Hepatocyte (in vitro differentiated cells): Measurements from ENCODE around the gene TTC34. TPM values are rescaled to one million over a fixed set of nuclear protein-coding genes. Genes with fewer than 3 reads are reported as not detected.

Experiments used
- DNase-seq: peaks from one replicate; pipeline ENCODE4 v3.0.0-alpha.2; 2016; ENCODE audit warnings: low spot score
- H2AFZ ChIP-seq: fragments of 200-600 bp; sonication (generic); 2 replicates; pipeline ENCODE4 v1.6.0; 2016; ENCODE audit warnings: antibody characterized with exemption, mild to moderate bottlenecking
- H3K27ac ChIP-seq: fragments of 200-600 bp; sonication (generic); 2 replicates; pipeline ENCODE4 v1.5.1; 2016; ENCODE audit warnings: mild to moderate bottlenecking
- H3K27me3 ChIP-seq: fragments of 200-600 bp; sonication (generic); 2 replicates; pipeline ENCODE4 v1.6.1; 2016
- H3K36me3 ChIP-seq: fragments of 200-600 bp; sonication (generic); replicated peaks from 2 replicates; pipeline ENCODE4 v1.5.1; 2016; ENCODE audit warnings: low read depth; ENCODE audit not compliant: insufficient read depth
- H3K4me1 ChIP-seq: fragments of 200-600 bp; sonication (generic); 2 replicates; pipeline ENCODE4 v1.5.1; 2016; ENCODE audit warnings: mild to moderate bottlenecking, moderate library complexity; ENCODE audit not compliant: insufficient read depth
- H3K4me2 ChIP-seq: fragments of 200-600 bp; sonication (generic); 2 replicates; pipeline ENCODE4 v1.6.0; 2016
- H3K4me3 ChIP-seq: fragments of 200-600 bp; sonication (generic); 2 replicates; pipeline ENCODE4 v1.5.1; 2016; ENCODE audit warnings: mild to moderate bottlenecking
- H3K79me2 ChIP-seq: fragments of 200-600 bp; sonication (generic); 2 replicates; pipeline ENCODE4 v1.6.0; 2017; ENCODE audit warnings: mild to moderate bottlenecking
- H3K9me2 ChIP-seq: fragments of 200-600 bp; sonication (generic); replicated peaks from 2 replicates; pipeline ENCODE4 v1.6.0; 2017; ENCODE audit warnings: mild to moderate bottlenecking; ENCODE audit not compliant: insufficient read depth
- H3K9me3 ChIP-seq: fragments of 200-600 bp; sonication (generic); 2 replicates; pipeline ENCODE4 v1.5.1; 2016; ENCODE audit warnings: low read depth, mild to moderate bottlenecking
- H4K20me1 ChIP-seq: fragments of 200-600 bp; sonication (generic); 2 replicates; pipeline ENCODE4 v1.6.0; 2016; ENCODE audit warnings: mild to moderate bottlenecking; ENCODE audit not compliant: insufficient read depth, poor library complexity, severe bottlenecking
- EZH2 ChIP-seq: fragments of 200-600 bp; sonication (generic); IDR thresholded peaks from 2 replicates; pipeline ENCODE4 v1.6.1; 2016; ENCODE audit warnings: antibody characterized with exemption, mild to moderate bottlenecking, borderline replicate concordance
- EZH2phosphoT487 ChIP-seq: fragments of 200-600 bp; sonication (generic); IDR thresholded peaks from one replicate; pipeline ENCODE4 v1.6.1; 2018; ENCODE audit warnings: antibody characterized with exemption, mild to moderate bottlenecking, low read depth, moderate library complexity; ENCODE audit not compliant: unreplicated experiment, severe bottlenecking
- WGBS: methylation state at CpG from one replicate; pipeline ENCODE4 v1.1.6; 2016; ENCODE audit warnings: low lambda C conversion rate; ENCODE audit errors: missing lambda C conversion rate; 5-methylcytosine and 5-hydroxymethylcytosine counted together
- polyA plus RNA-seq: library from polyadenylated mRNA; unstranded; fragments of >200 nt; fragmentation: Nextera tagmentation; extraction: Ambion mirVana; gene quantifications from 2 replicates; pipeline ENCODE4 v1.2.1, GENCODE V29; 2016
- total RNA-seq: library from RNA; depleted of rRNA; stranded (reverse); fragments of >200 nt; gene quantifications from 2 replicates; pipeline ENCODE4 v1.2.3, GENCODE V29; 2014
- TF ChIP-seq, protein P1 (sequence below): fragments of 200-600 bp; sonication (generic); IDR thresholded peaks from 2 replicates; pipeline ENCODE4 v1.5.1; 2016; ENCODE audit warnings: antibody characterized with exemption, mild to moderate bottlenecking; ENCODE audit not compliant: poor library complexity

The TTC34 gene
- total and polyA plus RNA-seq, 2 experiments from 2014 or later, result 0.13 to 0.33 TPM

DNA sequence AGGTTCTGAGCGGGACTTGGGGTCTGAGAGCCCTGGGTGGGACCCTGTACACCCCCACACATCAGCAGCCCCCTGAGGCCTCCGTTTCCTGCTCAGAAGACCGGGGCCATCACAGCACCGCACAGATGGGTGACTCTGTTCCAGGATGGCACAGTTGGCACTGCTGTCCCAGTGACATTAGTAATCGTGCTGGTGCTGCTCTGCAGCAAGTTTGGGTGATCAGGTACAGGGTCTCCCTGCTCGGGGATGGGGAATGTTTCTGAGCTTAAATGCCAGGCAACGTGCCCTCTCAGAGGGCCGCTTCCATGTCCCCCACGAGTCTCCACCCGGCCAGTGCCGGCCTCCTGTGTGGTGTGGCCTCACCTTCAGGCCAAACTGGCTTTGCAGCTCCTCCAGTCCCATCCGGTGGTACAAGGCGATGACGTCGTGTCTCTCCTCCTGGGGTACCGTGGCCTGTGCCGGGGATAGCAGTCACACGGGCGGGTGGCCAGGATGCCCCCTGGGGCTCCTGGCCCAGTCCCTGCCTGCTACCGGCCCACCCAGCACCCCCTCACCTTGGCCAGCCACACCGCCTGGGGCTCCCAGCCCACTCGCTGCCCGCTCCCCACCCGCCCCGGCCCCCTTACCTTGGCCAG, 197.9 kb downstream of the TTC34 start:
- Histone ChIP-seq H3K4me2 (no peak overlapping the region), H3K27me3 (no peaks in the 10 kb centered on the region), H2AFZ (no peak overlapping the region), H3K4me3 (no peak overlapping the region), H3K9me2 (no peaks in the 10 kb centered on the region), H3K79me2 (no peaks in the 10 kb centered on the region), H3K27ac (no peak overlapping the region), H4K20me1 (no peaks in the 10 kb centered on the region), H3K36me3 (no peaks in the 10 kb centered on the region), H3K9me3 (no peaks in the 10 kb centered on the region), H3K4me1 (no peaks in the 10 kb centered on the region)
- 90% methylated on average over 12 of the region's 25 CpGs for WGBS
- TF ChIP-seq, protein P1, sequence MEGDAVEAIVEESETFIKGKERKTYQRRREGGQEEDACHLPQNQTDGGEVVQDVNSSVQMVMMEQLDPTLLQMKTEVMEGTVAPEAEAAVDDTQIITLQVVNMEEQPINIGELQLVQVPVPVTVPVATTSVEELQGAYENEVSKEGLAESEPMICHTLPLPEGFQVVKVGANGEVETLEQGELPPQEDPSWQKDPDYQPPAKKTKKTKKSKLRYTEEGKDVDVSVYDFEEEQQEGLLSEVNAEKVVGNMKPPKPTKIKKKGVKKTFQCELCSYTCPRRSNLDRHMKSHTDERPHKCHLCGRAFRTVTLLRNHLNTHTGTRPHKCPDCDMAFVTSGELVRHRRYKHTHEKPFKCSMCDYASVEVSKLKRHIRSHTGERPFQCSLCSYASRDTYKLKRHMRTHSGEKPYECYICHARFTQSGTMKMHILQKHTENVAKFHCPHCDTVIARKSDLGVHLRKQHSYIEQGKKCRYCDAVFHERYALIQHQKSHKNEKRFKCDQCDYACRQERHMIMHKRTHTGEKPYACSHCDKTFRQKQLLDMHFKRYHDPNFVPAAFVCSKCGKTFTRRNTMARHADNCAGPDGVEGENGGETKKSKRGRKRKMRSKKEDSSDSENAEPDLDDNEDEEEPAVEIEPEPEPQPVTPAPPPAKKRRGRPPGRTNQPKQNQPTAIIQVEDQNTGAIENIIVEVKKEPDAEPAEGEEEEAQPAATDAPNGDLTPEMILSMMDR, result no peak
- TF ChIP-seq EZH2, result no peak
- no peak for TF ChIP-seq EZH2phosphoT487
- DNase-seq, result no peak

DNA sequence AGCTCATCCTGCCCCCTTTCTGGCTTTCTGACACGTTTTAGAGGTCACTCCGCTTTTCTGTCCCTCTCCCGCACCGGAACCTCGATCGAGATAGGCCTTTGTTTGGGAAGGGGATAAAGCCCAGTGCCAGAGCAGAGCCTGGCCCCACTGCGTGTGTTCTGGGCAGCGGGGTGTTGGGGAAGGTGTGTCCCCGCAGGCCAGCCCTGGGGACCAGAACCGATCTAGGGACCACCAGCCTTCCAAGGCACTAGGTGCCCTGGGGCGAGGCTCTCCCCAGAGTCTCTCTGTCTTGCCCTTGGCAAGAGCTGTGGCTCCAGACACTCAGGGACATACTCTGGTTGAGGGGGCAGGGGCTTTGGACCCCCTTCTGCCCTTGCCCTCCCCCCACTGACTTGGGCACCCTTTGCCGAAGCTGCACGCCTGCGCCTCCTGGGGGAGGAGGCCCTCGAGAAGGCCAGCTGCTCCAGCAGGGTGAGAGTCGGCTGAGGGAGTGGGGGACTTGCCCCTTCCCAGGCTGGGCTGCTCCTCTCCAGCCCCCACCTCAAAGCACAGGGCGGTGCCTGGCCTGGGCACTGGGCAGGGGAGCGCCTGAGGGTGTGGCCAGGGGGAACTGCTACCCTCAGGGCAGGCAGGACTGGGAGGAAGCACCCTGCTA, 198.5 kb downstream of the TTC34 start:
- H3K9me3 ChIP-seq, result no peaks in the 10 kb centered on the region
- no peaks in the 10 kb centered on the region for H3K36me3 ChIP-seq
- H4K20me1 ChIP-seq, result no peaks in the 10 kb centered on the region
- no peaks in the 10 kb centered on the region for H3K79me2 ChIP-seq
- no peaks in the 10 kb centered on the region for H3K27me3 ChIP-seq
- H2AFZ ChIP-seq, result no peak overlapping the region
- no peak overlapping the region for H3K27ac ChIP-seq
- 82% methylated on average over 18 of the region's 18 CpGs for WGBS
- no peak overlapping the region for H3K4me3 ChIP-seq
- H3K4me2 ChIP-seq, result no peak overlapping the region
- no peak for DNase-seq
- no peak for TF ChIP-seq EZH2
- TF ChIP-seq EZH2phosphoT487, result no peak
- TF ChIP-seq, protein P1, result no peak
- H3K4me1 ChIP-seq, result no peaks in the 10 kb centered on the region
- no peaks in the 10 kb centered on the region for H3K9me2 ChIP-seq

DNA sequence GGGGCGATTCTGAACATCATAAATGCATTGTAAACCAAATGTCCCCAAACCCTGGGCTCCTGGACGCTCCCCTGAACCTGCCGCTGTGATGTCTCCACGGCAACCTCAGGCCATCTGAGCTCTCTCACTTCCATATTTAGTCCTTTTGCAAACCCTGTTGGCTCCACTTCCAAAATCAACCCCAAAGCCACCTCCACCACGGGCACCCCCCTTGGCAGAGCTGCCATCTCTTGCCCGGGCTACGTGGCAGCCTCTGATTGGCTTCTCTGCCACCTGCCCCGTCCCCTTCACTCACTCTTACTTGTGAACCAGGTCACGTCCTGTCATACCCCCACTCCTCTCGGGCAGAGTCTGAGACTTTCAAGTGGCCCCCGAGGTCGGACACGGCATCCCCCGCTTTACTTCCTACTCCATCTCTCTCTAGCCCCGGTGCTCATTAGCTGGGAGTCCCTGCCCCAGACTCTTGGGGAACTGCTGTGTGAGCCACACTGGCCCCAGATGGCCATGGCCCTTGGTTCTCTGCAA, 199.1 kb downstream of the TTC34 start:
- H3K4me1 ChIP-seq, result no peaks in the 10 kb centered on the region
- no peaks in the 10 kb centered on the region for H3K36me3 ChIP-seq
- H3K9me3 ChIP-seq, result no peaks in the 10 kb centered on the region
- no peaks in the 10 kb centered on the region for H4K20me1 ChIP-seq
- TF ChIP-seq, protein P1, result no peak
- no peak for TF ChIP-seq EZH2
- TF ChIP-seq EZH2phosphoT487, result no peak
- no peak overlapping the region for H3K27ac ChIP-seq
- no peak overlapping the region for H2AFZ ChIP-seq
- H3K79me2 ChIP-seq, result no peaks in the 10 kb centered on the region
- H3K9me2 ChIP-seq, result no peaks in the 10 kb centered on the region
- WGBS, result 88% methylated on average over 15 of the region's 15 CpGs
- no peak overlapping the region for H3K4me3 ChIP-seq
- H3K27me3 ChIP-seq, result no peaks in the 10 kb centered on the region
- H3K4me2 ChIP-seq, result no peak overlapping the region
- DNase-seq, result no peak
